DOHH2 (cell line): ENCODE data around the gene RAMACL.

Experiments
- H3F3A ChIP-seq: fragments of 200-600 bp; sonication (generic), shearing (Covaris generic); 2 replicates; pipeline ENCODE4 v1.6.0; 2016; ENCODE audit warnings: antibody characterized with exemption, mild to moderate bottlenecking; ENCODE audit not compliant: control insufficient read depth, insufficient read depth
- H3K27ac ChIP-seq: fragments of 200-600 bp; sonication (generic); 2 replicates; pipeline ENCODE4 v1.5.1; 2014; ENCODE audit warnings: low read depth, mild to moderate bottlenecking, low read length, moderate library complexity
- H3K27me3 ChIP-seq: fragments of 200-600 bp; sonication (generic); 2 replicates; pipeline ENCODE4 v1.6.1; 2014; ENCODE audit warnings: mild to moderate bottlenecking, low read length, mixed read lengths; ENCODE audit not compliant: control insufficient read depth
- H3K36me3 ChIP-seq: fragments of 200-600 bp; sonication (generic); 2 replicates; pipeline ENCODE4 v1.6.1; 2014; ENCODE audit warnings: mild to moderate bottlenecking, low read length, moderate library complexity, mixed read lengths; ENCODE audit not compliant: control insufficient read depth
- H3K4me1 ChIP-seq: fragments of 200-600 bp; sonication (generic); 2 replicates; pipeline ENCODE4 v1.6.1; 2014; ENCODE audit warnings: mild to moderate bottlenecking, low read length, mixed read lengths; ENCODE audit not compliant: control insufficient read depth
- H3K4me2 ChIP-seq: fragments of 200-600 bp; sonication (generic); 2 replicates; pipeline ENCODE4 v1.6.0; 2014; ENCODE audit warnings: mild to moderate bottlenecking, low read length, moderate library complexity
- H3K4me3 ChIP-seq: fragments of 200-600 bp; sonication (generic); 2 replicates; pipeline ENCODE4 v1.5.1; 2014; ENCODE audit warnings: mild to moderate bottlenecking, low read length, mixed read lengths
- H3K79me2 ChIP-seq: fragments of 200-600 bp; sonication (generic); 2 replicates; pipeline ENCODE4 v1.6.1; 2014; ENCODE audit warnings: mild to moderate bottlenecking, low read length, mixed read lengths; ENCODE audit not compliant: control insufficient read depth
- H3K9me2 ChIP-seq: fragments of 200-600 bp; sonication (generic); replicated peaks from 2 replicates; pipeline ENCODE4 v1.6.1; 2014; ENCODE audit warnings: mild to moderate bottlenecking, low read length, mixed read lengths; ENCODE audit not compliant: control insufficient read depth
- H3K9me3 ChIP-seq: fragments of 200-600 bp; sonication (generic); 2 replicates; pipeline ENCODE4 v1.6.1; 2014; ENCODE audit warnings: antibody characterized with exemption, low read length, mixed read lengths; ENCODE audit not compliant: control insufficient read depth, insufficient read depth
- H4K20me1 ChIP-seq: fragments of 200-600 bp; sonication (generic); 2 replicates; pipeline ENCODE4 v1.6.0; 2014; ENCODE audit warnings: low read depth, mild to moderate bottlenecking, antibody characterized with exemption, low read length, moderate library complexity; ENCODE audit not compliant: control insufficient read depth, insufficient read depth
- CTCF ChIP-seq: fragments of 200-600 bp; sonication (generic); IDR thresholded peaks from one replicate; pipeline ENCODE4 v1.5.1; 2014; ENCODE audit warnings: antibody characterized with exemption, mild to moderate bottlenecking, low read depth, low read length; ENCODE audit not compliant: poor library complexity, severe bottlenecking
- EZH2phosphoT487 ChIP-seq: fragments of 200-600 bp; sonication (generic); IDR thresholded peaks from 2 replicates; pipeline ENCODE4 v1.6.1; 2017; ENCODE audit warnings: borderline replicate concordance, mild to moderate bottlenecking, antibody characterized with exemption, low read length, moderate library complexity, mixed read lengths

RAMACL gene

DNA sequence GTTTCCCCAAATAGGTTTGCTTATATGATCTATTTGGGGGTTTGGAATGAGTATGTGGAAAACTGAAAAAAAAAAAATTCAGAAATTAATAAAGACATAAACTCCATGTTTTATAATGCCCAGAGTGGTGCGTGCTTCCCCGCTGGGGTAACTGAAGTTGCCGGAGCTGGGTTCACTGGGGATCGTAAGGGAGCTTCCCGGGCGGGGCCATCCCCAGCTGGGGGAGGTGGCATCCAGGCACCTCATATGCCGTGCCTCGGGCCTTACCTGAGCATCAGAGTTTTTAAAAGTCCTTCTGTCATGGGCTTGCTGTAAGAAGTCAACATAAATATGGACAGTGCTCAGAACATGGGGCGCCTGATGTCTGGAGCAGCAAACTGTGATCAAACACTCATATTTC is 17.9 kb upstream of the RAMACL start:
- Histone ChIP-seq H3K4me2 (no peak overlapping the region), H3K4me3 (no peak overlapping the region), H4K20me1 (no peaks in the 10 kb centered on the region), H3K9me2 (no peaks in the 10 kb centered on the region), H3K36me3 (no peaks in the 10 kb centered on the region), H3K79me2 (no peaks in the 10 kb centered on the region), H3K27ac (no peak overlapping the region), H3K9me3 (no peaks in the 10 kb centered on the region), H3F3A (no peaks in the 10 kb centered on the region), H3K4me1 (no peaks in the 10 kb centered on the region), H3K27me3 (no peaks in the 10 kb centered on the region)
- TF ChIP-seq EZH2phosphoT487 (no peak), CTCF (no peak)

DNA sequence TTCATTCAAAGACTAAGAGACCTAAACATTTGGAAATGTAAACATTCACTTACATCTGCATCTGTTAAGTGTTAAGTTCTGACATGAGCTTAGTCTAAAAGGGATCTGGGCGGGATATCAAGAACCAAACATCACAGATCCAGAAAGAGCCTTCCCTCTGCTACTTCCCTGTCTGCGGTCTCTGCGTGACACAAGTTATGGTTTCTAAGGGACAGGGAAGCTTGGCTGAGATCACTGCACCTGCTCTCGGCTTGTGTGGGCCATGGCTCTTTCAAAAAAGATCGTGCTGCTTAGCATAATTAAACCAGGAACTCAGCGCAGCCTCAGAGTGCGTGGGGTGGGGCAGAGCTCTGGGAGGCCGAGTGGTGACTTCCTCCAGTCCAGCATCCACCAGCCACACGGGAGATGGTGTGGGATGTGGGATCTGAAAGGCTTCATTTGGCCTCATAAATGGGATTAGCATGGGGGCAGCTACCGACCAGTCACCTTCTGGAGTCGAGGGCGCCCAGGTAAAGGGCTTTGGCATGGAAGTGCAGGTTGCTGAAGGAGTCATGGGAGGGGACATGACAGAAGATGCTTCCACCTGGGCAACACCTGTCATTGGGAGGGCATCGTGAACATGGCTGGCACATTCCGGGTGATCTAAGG is 16.7 kb upstream of the RAMACL start:
- H3K9me3 ChIP-seq: no peaks in the 10 kb centered on the region
- H3K4me2 ChIP-seq: no peak overlapping the region
- no peaks in the 10 kb centered on the region for H3K27me3 ChIP-seq
- H3K79me2 ChIP-seq: no peaks in the 10 kb centered on the region
- H4K20me1 ChIP-seq: no peaks in the 10 kb centered on the region
- no peak overlapping the region for H3K27ac ChIP-seq
- H3F3A ChIP-seq: no peaks in the 10 kb centered on the region
- no peaks in the 10 kb centered on the region for H3K9me2 ChIP-seq
- H3K36me3 ChIP-seq: no peaks in the 10 kb centered on the region
- no peak for TF ChIP-seq EZH2phosphoT487
- no peak for TF ChIP-seq CTCF
- no peak overlapping the region for H3K4me3 ChIP-seq
- H3K4me1 ChIP-seq: no peaks in the 10 kb centered on the region

DNA sequence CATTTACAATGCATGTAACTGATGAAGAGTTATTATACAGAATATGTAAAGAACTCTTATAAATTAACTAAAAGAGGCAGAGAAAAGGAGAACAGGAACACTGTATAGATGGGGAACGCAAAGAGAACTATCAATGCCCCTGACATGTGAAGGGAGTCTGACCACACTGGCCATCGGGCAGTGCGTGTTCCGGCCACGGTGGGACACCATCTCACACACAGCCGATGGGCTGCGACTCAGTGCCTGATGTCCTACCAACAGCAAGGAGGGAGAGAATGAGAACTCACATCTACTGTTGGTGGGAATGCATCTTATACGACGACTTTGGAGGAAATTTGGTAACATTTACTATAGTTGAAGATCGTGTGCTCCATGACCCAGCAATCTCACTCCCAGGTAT is 15.5 kb upstream of the RAMACL start:
- TF ChIP-seq EZH2phosphoT487 (no peak), CTCF (no peak)
- no peaks in the 10 kb centered on the region for H3K79me2 ChIP-seq
- no peaks in the 10 kb centered on the region for H3K4me1 ChIP-seq
- no peak overlapping the region for H3K27ac ChIP-seq
- no peaks in the 10 kb centered on the region for H4K20me1 ChIP-seq
- no peaks in the 10 kb centered on the region for H3K36me3 ChIP-seq
- H3K4me2 ChIP-seq: no peak overlapping the region
- no peaks in the 10 kb centered on the region for H3F3A ChIP-seq
- no peaks in the 10 kb centered on the region for H3K9me2 ChIP-seq
- H3K9me3 ChIP-seq: no peaks in the 10 kb centered on the region
- no peak overlapping the region for H3K4me3 ChIP-seq
- no peaks in the 10 kb centered on the region for H3K27me3 ChIP-seq
